Prostate gland (tissue), 2 donors: ENCODE results near the gene C1QL3. TPM values are rescaled to one million over a fixed set of nuclear protein-coding genes. Genes with fewer than 3 reads are reported as not detected.

Experiments
- DNase-seq: peaks from one replicate; pipeline ENCODE4 v3.0.0-alpha.2; 2019; ENCODE audit warnings: low spot score
- H3K27ac ChIP-seq, 2 donors: fragments of 200-600 bp; sonication (generic); 2 replicates each; pipeline ENCODE4 v1.5.1; 2017 to 2019
- H3K27me3 ChIP-seq: fragments of 200-600 bp; sonication (generic); replicated peaks from 2 replicates; pipeline ENCODE4 v1.5.1; 2019; ENCODE audit not compliant: insufficient read depth
- H3K36me3 ChIP-seq, 2 donors: fragments of 200-600 bp; sonication (generic); 1 replicate in 1 of 2; 2 replicates in 1 of 2; pipeline versions ENCODE4 v1.5.1 to v1.8.1; 2017 to 2019
- H3K4me1 ChIP-seq: fragments of 200-600 bp; sonication (generic); replicated peaks from 2 replicates; pipeline ENCODE4 v1.5.1; 2019
- H3K4me3 ChIP-seq, 2 donors: fragments of 200-600 bp; sonication (generic); 2 replicates each; pipeline ENCODE4 v1.5.1; 2017 to 2019
- H3K9me3 ChIP-seq: fragments of 200-600 bp; sonication (generic); 2 replicates; pipeline ENCODE4 v1.5.1; 2017
- POLR2A ChIP-seq: fragments of 450-650 bp; IDR thresholded peaks from one replicate; pipeline ENCODE4 v1.6.1; 2016; ENCODE audit warnings: antibody characterized with exemption, mild to moderate bottlenecking
- POLR2AphosphoS5 ChIP-seq: sonication (generic); formaldehyde crosslinking; IDR thresholded peaks from one replicate; pipeline ENCODE4 v1.6.1; 2017; ENCODE audit warnings: antibody characterized with exemption
- WGBS: methylation state at CpG from one replicate; pipeline ENCODE4 v1.1.5; 2018; 5-methylcytosine and 5-hydroxymethylcytosine counted together
- intact Hi-C: fragments of 100-400 bp; cut with DNase I; formaldehyde crosslinking; loops from one replicate; pipeline ENCODE4 v1.14.2; 2022
- total RNA-seq, 2 donors: library from RNA; depleted of rRNA; stranded (reverse); fragments of >200 nt; gene quantifications; one replicate each; pipeline ENCODE4 v1.1.0, GENCODE V29; 2016
- TF ChIP-seq, protein P1 (sequence below), 4 experiments: fragments of 200-600 bp in 2 of 4; fragments of 450-650 bp in 2 of 4; sonication (generic) in 2 of 4; IDR thresholded peaks; 1 replicate in 3 of 4; 2 replicates in 1 of 4; pipeline ENCODE4 v1.5.1; 2016 to 2019; ENCODE audit warnings: antibody characterized with exemption in 4 of 4, mild to moderate bottlenecking in 2 of 4, moderate library complexity in 2 of 4

C1QL3 gene
- total RNA-seq, 2 donors from 2014 or later, result 2.6 TPM; not detected in 1

DNA sequence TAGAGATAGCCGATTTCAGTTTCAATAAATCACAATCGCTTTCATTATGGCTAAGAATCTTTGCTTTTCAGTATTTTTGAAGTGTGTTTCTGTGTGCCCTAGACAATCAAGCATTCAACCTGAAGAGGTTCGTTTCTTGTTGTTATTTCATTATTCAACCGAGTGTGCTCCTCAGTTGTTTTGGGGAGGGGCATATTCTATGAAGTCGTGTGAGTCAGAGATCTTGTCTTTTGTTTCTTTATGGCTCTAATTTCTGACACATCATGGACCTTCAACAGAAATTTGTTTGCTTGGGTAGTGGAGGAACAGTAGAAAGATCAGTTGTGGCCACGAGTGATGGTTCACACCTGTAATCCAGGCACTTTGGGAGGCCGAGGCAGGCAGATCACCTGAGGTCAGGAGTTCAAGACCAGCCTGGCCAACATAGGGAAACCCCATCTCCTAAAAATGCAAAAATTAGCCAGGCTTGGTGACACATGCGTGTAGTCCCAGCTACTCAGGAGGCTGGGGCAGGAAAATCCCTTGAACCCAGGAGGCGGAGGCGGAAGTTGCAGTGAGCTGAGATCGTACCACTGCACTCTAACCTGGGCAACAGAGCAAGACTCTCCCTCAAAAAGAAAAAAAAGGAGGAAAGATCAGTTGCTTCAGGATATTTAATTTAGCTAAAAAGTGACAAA, 38.3 kb downstream of the C1QL3 start:
- H3K36me3 ChIP-seq, result no peaks in the 10 kb centered on the region
- H3K4me1 ChIP-seq, result no peaks in the 10 kb centered on the region
- H3K27me3 ChIP-seq, result no peaks in the 10 kb centered on the region
- no peaks in the 10 kb centered on the region for H3K9me3 ChIP-seq
- no peak overlapping the region for H3K27ac ChIP-seq
- DNase-seq, result no peak
- 91% methylated on average over 11 of the region's 11 CpGs for WGBS
- intact Hi-C loops, result no loop called here
- TF ChIP-seq POLR2A (no peak), POLR2AphosphoS5 (no peak)
- TF ChIP-seq, protein P1, sequence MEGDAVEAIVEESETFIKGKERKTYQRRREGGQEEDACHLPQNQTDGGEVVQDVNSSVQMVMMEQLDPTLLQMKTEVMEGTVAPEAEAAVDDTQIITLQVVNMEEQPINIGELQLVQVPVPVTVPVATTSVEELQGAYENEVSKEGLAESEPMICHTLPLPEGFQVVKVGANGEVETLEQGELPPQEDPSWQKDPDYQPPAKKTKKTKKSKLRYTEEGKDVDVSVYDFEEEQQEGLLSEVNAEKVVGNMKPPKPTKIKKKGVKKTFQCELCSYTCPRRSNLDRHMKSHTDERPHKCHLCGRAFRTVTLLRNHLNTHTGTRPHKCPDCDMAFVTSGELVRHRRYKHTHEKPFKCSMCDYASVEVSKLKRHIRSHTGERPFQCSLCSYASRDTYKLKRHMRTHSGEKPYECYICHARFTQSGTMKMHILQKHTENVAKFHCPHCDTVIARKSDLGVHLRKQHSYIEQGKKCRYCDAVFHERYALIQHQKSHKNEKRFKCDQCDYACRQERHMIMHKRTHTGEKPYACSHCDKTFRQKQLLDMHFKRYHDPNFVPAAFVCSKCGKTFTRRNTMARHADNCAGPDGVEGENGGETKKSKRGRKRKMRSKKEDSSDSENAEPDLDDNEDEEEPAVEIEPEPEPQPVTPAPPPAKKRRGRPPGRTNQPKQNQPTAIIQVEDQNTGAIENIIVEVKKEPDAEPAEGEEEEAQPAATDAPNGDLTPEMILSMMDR (IDR thresholded peaks at IDR 0.05), result no peak
- H3K4me3 ChIP-seq, result no peak overlapping the region

- Histone ChIP-seq H3K27ac (no peak overlapping the region), H3K4me3 (no peak overlapping the region), H3K27me3 (no peaks in the 10 kb centered on the region), H3K36me3 (no peaks in the 10 kb centered on the region), H3K4me1 (no peaks in the 10 kb centered on the region), H3K9me3 (no peaks in the 10 kb centered on the region)
- WGBS, result 49% methylated on average over 5 of the region's 5 CpGs
- intact Hi-C loops, result no loop called here
- DNase-seq, result no peak
- TF ChIP-seq POLR2AphosphoS5 (no peak), POLR2A (no peak)
- TF ChIP-seq, protein P1 (IDR thresholded peaks at IDR 0.05), result no peak
Measured at GRCh38 chr10:16481052-16481728, 40.5 kb downstream of the C1QL3 start.

DNA sequence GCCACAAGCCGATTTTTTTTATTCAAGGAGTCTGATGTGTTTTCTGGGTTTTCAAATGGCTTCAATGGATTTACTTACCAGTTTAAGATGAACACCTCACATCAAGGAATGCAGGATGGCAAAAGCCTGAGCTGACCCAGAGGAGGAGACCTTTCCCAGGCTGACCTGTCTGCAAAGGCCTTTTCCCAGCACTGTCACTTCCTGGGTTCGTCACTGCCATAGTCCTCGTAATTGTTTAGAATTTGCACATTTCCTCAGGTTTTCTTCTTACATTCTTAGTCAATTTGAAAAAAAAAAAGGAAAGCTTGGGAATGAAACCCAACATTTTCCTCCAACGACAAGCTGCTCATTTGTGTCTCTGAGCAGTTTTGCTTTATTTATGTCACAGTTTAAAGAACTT, 42.9 kb downstream of the C1QL3 start:
- 92% methylated on average over 4 of the region's 4 CpGs for WGBS
- intact Hi-C loops, result no loop called here
- H3K27me3 ChIP-seq, result no peaks in the 10 kb centered on the region
- H3K4me1 ChIP-seq, result no peaks in the 10 kb centered on the region
- H3K9me3 ChIP-seq, result no peaks in the 10 kb centered on the region
- TF ChIP-seq POLR2AphosphoS5 (no peak), POLR2A (no peak)
- TF ChIP-seq, protein P1 (IDR thresholded peaks at IDR 0.05), result no peak
- no peak for DNase-seq
- no peak overlapping the region for H3K27ac ChIP-seq
- H3K36me3 ChIP-seq, result no peaks in the 10 kb centered on the region
- H3K4me3 ChIP-seq, result no peak overlapping the region

DNA sequence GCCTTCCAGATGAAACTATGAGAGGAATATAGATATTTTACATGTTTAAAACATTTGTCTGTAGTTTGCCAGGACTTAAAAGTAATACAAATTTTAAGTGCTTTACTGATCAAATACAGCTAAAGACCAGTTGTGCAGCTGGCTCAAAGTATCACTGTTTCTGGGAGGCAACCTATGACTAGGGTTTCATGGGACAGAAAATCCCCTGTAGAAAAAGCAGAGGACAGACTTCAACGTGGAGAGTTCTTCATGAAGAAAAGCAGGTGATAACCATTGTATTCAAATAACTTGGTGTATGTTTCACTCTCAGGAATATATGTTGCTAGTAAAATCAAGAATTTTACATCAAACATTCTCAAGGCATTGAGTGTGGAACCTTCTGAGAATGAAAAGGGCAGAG, 43.9 kb downstream of the C1QL3 start:
- H3K27me3 ChIP-seq, result no peaks in the 10 kb centered on the region
- 70% methylated on average over 1 of the region's 1 CpG for WGBS
- H3K9me3 ChIP-seq, result no peaks in the 10 kb centered on the region
- DNase-seq, result no peak
- TF ChIP-seq POLR2AphosphoS5 (no peak), POLR2A (no peak)
- TF ChIP-seq, protein P1 (IDR thresholded peaks at IDR 0.05), result no peak
- H3K27ac ChIP-seq, result no peak overlapping the region
- intact Hi-C loops, result no loop called here
- H3K4me1 ChIP-seq, result no peaks in the 10 kb centered on the region
- no peak overlapping the region for H3K4me3 ChIP-seq
- H3K36me3 ChIP-seq, result no peaks in the 10 kb centered on the region

GRCh38 chr10:16472828-16473227, 48.9 kb downstream of the C1QL3 start:
- no peaks in the 10 kb centered on the region for H3K27me3 ChIP-seq
- no peak for DNase-seq
- no peaks in the 10 kb centered on the region for H3K9me3 ChIP-seq
- no peak overlapping the region for H3K4me3 ChIP-seq
- no peak overlapping the region for H3K27ac ChIP-seq
- 48% methylated on average over 3 of the region's 3 CpGs for WGBS
- intact Hi-C loops, result no loop called here
- TF ChIP-seq, protein P1 (IDR thresholded peaks at IDR 0.05), result no peak
- no peak for TF ChIP-seq POLR2AphosphoS5
- no peak for TF ChIP-seq POLR2A
- H3K4me1 ChIP-seq, result no peaks in the 10 kb centered on the region
- H3K36me3 ChIP-seq, result no peaks in the 10 kb centered on the region
